GM19455 (cell line): Measurements from ENCODE around the gene MYH14.

ENCODE experiments used
- ATAC-seq: cut with Tn5 transposase; IDR thresholded peaks from one replicate; pipeline ENCODE4 v1.9.1; 2021; ENCODE audit not compliant: unreplicated experiment

MYH14 gene

GRCh38 chr19:50203281-50204080 is at the start of gene MYH14:
Gene MYH14 (plus strand): TSS chr19:50203622. CDS start chr19:50210366, 6,744 bp downstream.
- no peak for ATAC-seq

- ATAC-seq, result no peak
These were observed 48.9 kb upstream of the MYH14 start for GRCh38 chr19:50154529-50154928.

GRCh38 chr19:50155520-50156109 is 47.8 kb upstream of the MYH14 start:
- no peak for ATAC-seq

- no peak for ATAC-seq
These were observed 44.8 kb upstream of the MYH14 start for GRCh38 chr19:50158577-50158976.

- no peak for ATAC-seq
These were observed 44.3 kb upstream of the MYH14 start for GRCh38 chr19:50159078-50159477.

- ATAC-seq, result no peak
These were observed 40.4 kb upstream of the MYH14 start, which contains the start of gene IZUMO2 for GRCh38 chr19:50162988-50163387. Gene IZUMO2 (minus strand): TSS chr19:50163281. CDS start chr19:50163194, 87 bp downstream.

GRCh38 chr19:50167314-50167721 is 36.1 kb upstream of the MYH14 start:
- ATAC-seq, result no peak

- ATAC-seq, result no peak
These were observed 31.7 kb upstream of the MYH14 start for GRCh38 chr19:50171752-50172151.

- no peak for ATAC-seq
These were observed 30.7 kb upstream of the MYH14 start for GRCh38 chr19:50172726-50173125.

- ATAC-seq, result no peak
These were observed 30.3 kb upstream of the MYH14 start for GRCh38 chr19:50173127-50173526.

- ATAC-seq, result no peak
These were observed 29.2 kb upstream of the MYH14 start for GRCh38 chr19:50174100-50174793.

GRCh38 chr19:50175924-50176323 is 27.5 kb upstream of the MYH14 start:
- ATAC-seq, result no peak

- ATAC-seq, result no peak
These were observed 26.6 kb upstream of the MYH14 start for GRCh38 chr19:50176775-50177174.

- no peak for ATAC-seq
These were observed 25.1 kb upstream of the MYH14 start for GRCh38 chr19:50178320-50178719.

GRCh38 chr19:50178859-50179537 is 24.4 kb upstream of the MYH14 start:
- no peak for ATAC-seq

GRCh38 chr19:50181121-50181520 is 22.3 kb upstream of the MYH14 start:
- no peak for ATAC-seq

- ATAC-seq, result no peak
These were observed 19.2 kb upstream of the MYH14 start for GRCh38 chr19:50184196-50184595.

- ATAC-seq, result no peak
These were observed 15.5 kb upstream of the MYH14 start for GRCh38 chr19:50187937-50188336.

- no peak for ATAC-seq
These were observed 14.1 kb upstream of the MYH14 start for GRCh38 chr19:50189331-50189730.

GRCh38 chr19:50190439-50190891 is 13.0 kb upstream of the MYH14 start:
- ATAC-seq, result no peak

GRCh38 chr19:50191216-50191615 is 12.2 kb upstream of the MYH14 start:
- no peak for ATAC-seq
